ENCODE data around the gene CDT1. TPM values are rescaled to one million over a fixed set of nuclear protein-coding genes. Genes with fewer than 3 reads are reported as not detected.
"Not testable (repeated sequence)": the region's sequence is repeated elsewhere in the genome, so short reads cannot be mapped to it uniquely, and the experiment has no call there.

The CDT1 gene
- total and polyA plus RNA-seq, 8 donors, result 1.5 to 147 (median 5.7) TPM

DNA sequence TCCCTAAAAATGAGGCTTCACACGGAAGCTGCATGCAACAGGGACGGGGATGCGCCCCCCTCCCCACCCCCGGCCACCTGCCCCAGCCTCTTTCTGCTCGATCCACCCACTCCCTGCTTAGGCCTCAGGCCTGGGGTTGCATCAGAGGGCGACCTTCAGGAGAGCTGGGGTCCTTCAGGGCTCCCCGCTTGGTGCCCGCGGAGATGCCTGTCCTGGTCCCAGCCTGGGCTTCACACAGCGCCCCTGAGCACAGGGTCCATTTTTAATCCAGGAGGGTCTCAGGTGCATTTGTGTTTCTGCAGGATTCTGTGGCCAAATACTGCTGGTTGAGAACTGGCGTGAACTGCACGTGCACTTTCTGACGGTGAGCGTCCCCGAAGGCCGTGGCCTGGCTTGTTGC lies 15.5 kb downstream of the CDT1 start:
- H3K4me3 ChIP-seq, result no peak overlapping the region
- peaks cover 0 to 7% (median 5%) of the 10 kb centered on the region in 4 donors for H3K4me1 ChIP-seq
- peaks cover 7 to 41% (median 38%) of the 10 kb centered on the region in 4 donors for H3K36me3 ChIP-seq
- no peak for TF ChIP-seq EP300 (IDR thresholded peaks at IDR 0.05)
- TF ChIP-seq POLR2AphosphoS5 (IDR thresholded peaks at IDR 0.05), result no peak
- TF ChIP-seq, protein P1, sequence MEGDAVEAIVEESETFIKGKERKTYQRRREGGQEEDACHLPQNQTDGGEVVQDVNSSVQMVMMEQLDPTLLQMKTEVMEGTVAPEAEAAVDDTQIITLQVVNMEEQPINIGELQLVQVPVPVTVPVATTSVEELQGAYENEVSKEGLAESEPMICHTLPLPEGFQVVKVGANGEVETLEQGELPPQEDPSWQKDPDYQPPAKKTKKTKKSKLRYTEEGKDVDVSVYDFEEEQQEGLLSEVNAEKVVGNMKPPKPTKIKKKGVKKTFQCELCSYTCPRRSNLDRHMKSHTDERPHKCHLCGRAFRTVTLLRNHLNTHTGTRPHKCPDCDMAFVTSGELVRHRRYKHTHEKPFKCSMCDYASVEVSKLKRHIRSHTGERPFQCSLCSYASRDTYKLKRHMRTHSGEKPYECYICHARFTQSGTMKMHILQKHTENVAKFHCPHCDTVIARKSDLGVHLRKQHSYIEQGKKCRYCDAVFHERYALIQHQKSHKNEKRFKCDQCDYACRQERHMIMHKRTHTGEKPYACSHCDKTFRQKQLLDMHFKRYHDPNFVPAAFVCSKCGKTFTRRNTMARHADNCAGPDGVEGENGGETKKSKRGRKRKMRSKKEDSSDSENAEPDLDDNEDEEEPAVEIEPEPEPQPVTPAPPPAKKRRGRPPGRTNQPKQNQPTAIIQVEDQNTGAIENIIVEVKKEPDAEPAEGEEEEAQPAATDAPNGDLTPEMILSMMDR (IDR thresholded peaks at IDR 0.05), result no peak
- no peak for TF ChIP-seq POLR2A (IDR thresholded peaks at IDR 0.05)
- DNase-seq, result no peak
- H3K27me3 ChIP-seq, result no peaks in the 10 kb centered on the region
- no peak overlapping the region for H3K27ac ChIP-seq
- intact Hi-C loops (cut with DNase I; ENCODE audit: low total_unique reads), result no loop called here
- WGBS, 5 donors, result 80 to 90% (median 85%) methylated on average over 13 to 16 of the region's 16 CpGs
- no peaks in the 10 kb centered on the region for H3K9me3 ChIP-seq

- TF ChIP-seq EP300 (IDR thresholded peaks at IDR 0.05), result no peak
- no peak for TF ChIP-seq POLR2A (IDR thresholded peaks at IDR 0.05)
- TF ChIP-seq, protein P1 (IDR thresholded peaks at IDR 0.05), result no peak
- no peak for TF ChIP-seq POLR2AphosphoS5 (IDR thresholded peaks at IDR 0.05)
- Histone ChIP-seq H3K9me3 (no peaks in the 10 kb centered on the region), H3K27me3 (no peaks in the 10 kb centered on the region), H3K27ac (no peak overlapping the region), H3K4me1 (peaks cover 0 to 7% (median 5%) of the 10 kb centered on the region in 4 donors), H3K4me3 (no peak overlapping the region), H3K36me3 (peaks cover 7 to 53% (median 47%) of the 10 kb centered on the region in 4 donors)
- intact Hi-C loops (cut with DNase I; ENCODE audit: low total_unique reads), result no loop called here
- no peak for DNase-seq
- 73 to 91% (median 86%) methylated on average over 7 to 20 of the region's 20 CpGs for WGBS, 5 donors
These were observed 16.9 kb downstream of the CDT1 start for GRCh38 chr16:88820385-88821025.

DNA sequence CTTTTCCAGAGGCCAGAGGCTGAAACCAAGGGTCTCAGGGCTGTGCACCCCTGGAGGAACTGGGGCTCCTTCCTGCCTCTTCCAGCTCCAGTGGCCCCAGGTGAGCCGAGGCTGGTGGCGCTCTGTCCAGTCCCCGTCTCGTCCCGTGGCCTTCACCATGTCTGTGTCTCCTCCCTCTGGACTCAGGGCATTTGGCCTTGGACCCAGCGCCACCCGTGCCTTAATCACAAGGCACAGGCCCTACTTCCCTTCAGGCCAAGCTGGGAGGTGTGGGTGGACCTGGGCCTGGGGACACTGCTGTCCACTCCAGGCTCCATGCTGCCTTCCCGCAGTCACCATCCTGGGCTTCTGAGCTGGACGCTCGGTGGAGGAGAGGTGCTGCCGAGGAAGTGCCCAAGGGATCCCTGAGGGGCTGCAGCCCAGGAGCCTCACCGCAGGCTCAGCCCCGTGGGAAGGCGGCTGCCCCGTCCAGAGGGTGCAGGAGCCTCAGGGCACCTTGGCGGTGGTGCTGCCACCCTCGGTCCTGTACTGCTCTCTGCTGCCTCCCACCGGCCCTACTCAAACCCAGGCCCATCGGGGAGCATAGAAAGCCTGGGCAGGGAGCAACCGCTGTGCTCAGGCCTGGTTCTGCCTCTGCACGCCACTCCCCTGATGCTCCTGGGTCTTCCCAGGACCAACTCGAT lies 17.7 kb downstream of the CDT1 start:
- DNase-seq, result no peak
- intact Hi-C loops (cut with DNase I; ENCODE audit: low total_unique reads), result no loop called here
- Histone ChIP-seq H3K27me3 (no peaks in the 10 kb centered on the region), H3K27ac (no peak overlapping the region), H3K4me3 (no peak overlapping the region), H3K4me1 (peaks cover 0 to 5% (median under 1%) of the 10 kb centered on the region in 4 donors), H3K36me3 (peaks cover 7 to 60% (median 52%) of the 10 kb centered on the region in 4 donors), H3K9me3 (no peaks in the 10 kb centered on the region)
- TF ChIP-seq EP300 (IDR thresholded peaks at IDR 0.05) (no peak), POLR2A (IDR thresholded peaks at IDR 0.05) (no peak), POLR2AphosphoS5 (IDR thresholded peaks at IDR 0.05) (no peak)
- TF ChIP-seq, protein P1 (IDR thresholded peaks at IDR 0.05), result no peak
- 80 to 93% (median 88%) methylated on average over 15 to 22 of the region's 22 CpGs for WGBS, 5 donors

- Histone ChIP-seq H3K27me3 (no peaks in the 10 kb centered on the region), H3K36me3 (peaks cover 7 to 71% (median 62%) of the 10 kb centered on the region in 4 donors), H3K27ac (no peak overlapping the region), H3K4me3 (no peak overlapping the region), H3K9me3 (no peaks in the 10 kb centered on the region), H3K4me1 (peaks cover 0 to 4% (median 0%) of the 10 kb centered on the region in 4 donors)
- WGBS, 5 donors, result 90 to 95% (median 92%) methylated on average over 19 to 24 of the region's 24 CpGs
- TF ChIP-seq POLR2AphosphoS5 (IDR thresholded peaks at IDR 0.05) (no peak), POLR2A (IDR thresholded peaks at IDR 0.05) (no peak), EP300 (IDR thresholded peaks at IDR 0.05) (no peak)
- TF ChIP-seq, protein P1 (IDR thresholded peaks at IDR 0.05), result no peak
- intact Hi-C loops (cut with DNase I; ENCODE audit: low total_unique reads), result no loop called here
- DNase-seq, result no peak
These were observed 18.9 kb downstream of the CDT1 start for GRCh38 chr16:88822281-88823040.

DNA sequence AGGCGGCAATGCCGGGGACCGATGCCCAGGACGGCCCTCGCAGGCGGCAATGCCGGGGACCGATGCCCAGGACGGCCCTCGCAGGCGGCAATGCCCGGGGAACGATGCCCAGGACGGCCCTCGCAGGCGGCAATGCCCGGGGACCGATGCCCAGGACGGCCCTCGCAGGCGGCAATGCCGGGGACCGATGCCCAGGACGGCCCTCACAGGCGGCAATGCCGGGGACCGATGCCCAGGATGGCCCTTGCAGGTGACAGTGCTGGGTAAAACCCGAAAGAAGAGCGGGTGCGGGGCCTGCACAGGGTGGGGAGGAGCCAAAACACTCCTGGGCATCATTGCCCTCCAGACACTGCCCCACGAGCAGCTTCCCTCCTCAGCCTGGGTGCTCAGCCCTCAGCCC lies 20.1 kb downstream of the CDT1 start:
- DNase-seq; H3K9me3 ChIP-seq; H3K4me3 ChIP-seq; H3K27me3 ChIP-seq; H3K4me1 ChIP-seq; H3K27ac ChIP-seq; intact Hi-C loops (cut with DNase I; ENCODE audit: low total_unique reads): not testable (repeated sequence)
- WGBS, 5 donors, result 88 to 98% (median 95%) methylated on average over 5 to 29 of the region's 31 CpGs
- H3K36me3 ChIP-seq, result peaks cover 11 to 83% (median 74%) of the 10 kb centered on the region in 4 donors
